Measurements from ENCODE around the gene DDIT3.

- TF ChIP-seq EZH2 (IDR thresholded peaks at IDR 0.05; ENCODE audit: borderline replicate concordance, insufficient read depth, low read length, poor library complexity, severe bottlenecking) (no peak), CTCF (IDR thresholded peaks at IDR 0.05; ENCODE audit: poor library complexity, severe bottlenecking) (no peak), SMC3 (conservative IDR thresholded peaks at IDR 0.05; ENCODE audit: poor library complexity) (no peak)
Observed at GRCh38 chr12:57569858-57570257, 49.5 kb upstream of the DDIT3 start.
